ENCODE results near the gene KCTD11. TPM values are rescaled to one million over a fixed set of nuclear protein-coding genes. Genes with fewer than 3 reads are reported as not detected.

KCTD11 gene
- total RNA-seq, 1 donor from 2014 or later: 8.9 TPM

GRCh38 chr17:7313890-7314718 is 37.9 kb upstream of the KCTD11 start:
- intact Hi-C loops (cut with DNase I): no loop called here
- TF ChIP-seq CTCF (IDR thresholded peaks at IDR 0.05): no peak
- H3K4me3 ChIP-seq: peak overlapping the region; percentile 90
- no peaks in the 10 kb centered on the region for H3K27me3 ChIP-seq
- no peaks in the 10 kb centered on the region for H3K9me3 ChIP-seq
- DNase-seq (no peak), ATAC-seq (no peak)
- H3K4me1 ChIP-seq: peaks cover 33% of the 10 kb centered on the region
- peak overlapping the region; percentile 98 for H3K27ac ChIP-seq
- peaks cover 71% of the 10 kb centered on the region for H3K36me3 ChIP-seq

GRCh38 chr17:7314719-7315569 is 37.0 kb upstream of the KCTD11 start, which contains the start of gene GPS2:
GPS2 (minus strand) TSS chr17:7315360; CDS start chr17:7315052, 308 bp downstream.
- no peaks in the 10 kb centered on the region for H3K9me3 ChIP-seq
- DNase-seq: peak; percentile 97
- H3K4me1 ChIP-seq: peaks cover 24% of the 10 kb centered on the region
- H3K27ac ChIP-seq: peak within 1 kb of the TSS; percentile 98
- ATAC-seq: peak; percentile 93
- TF ChIP-seq CTCF (IDR thresholded peaks at IDR 0.05): no peak
- H3K27me3 ChIP-seq: no peaks in the 10 kb centered on the region
- intact Hi-C loops (cut with DNase I): no loop called here
- peak within 1 kb of the TSS; percentile 90 for H3K4me3 ChIP-seq
- H3K36me3 ChIP-seq: peaks cover 65% of the 10 kb centered on the region

- no peak for TF ChIP-seq CTCF (IDR thresholded peaks at IDR 0.05)
- no peaks in the 10 kb centered on the region for H3K9me3 ChIP-seq
- H3K36me3 ChIP-seq: peaks cover 64% of the 10 kb centered on the region
- no peaks in the 10 kb centered on the region for H3K27me3 ChIP-seq
- H3K4me3 ChIP-seq: peak overlapping the region; percentile 90
- H3K27ac ChIP-seq: peak overlapping the region; percentile 98
- DNase-seq (peak; percentile 75), ATAC-seq (peak; percentile 4)
- H3K4me1 ChIP-seq: peaks cover 19% of the 10 kb centered on the region
- intact Hi-C loops (cut with DNase I): no loop called here
These were observed 36.3 kb upstream of the KCTD11 start for GRCh38 chr17:7315570-7316235.

GRCh38 chr17:7317161-7317803 is 34.7 kb upstream of the KCTD11 start:
- ATAC-seq: no peak
- intact Hi-C loops (cut with DNase I): no loop called here
- no peak for TF ChIP-seq CTCF (IDR thresholded peaks at IDR 0.05)

More at GRCh38 chr17:7317161-7317803, 34.7 kb upstream of the KCTD11 start:
- Histone ChIP-seq H3K4me3 (no peak overlapping the region), H3K9me3 (no peaks in the 10 kb centered on the region), H3K27me3 (no peaks in the 10 kb centered on the region), H3K36me3 (peaks cover 64% of the 10 kb centered on the region), H3K27ac (no peak overlapping the region), H3K4me1 (peaks cover 19% of the 10 kb centered on the region)
- no peak for DNase-seq
